A673 (cell line): ENCODE results near the gene COL16A1. TPM values are rescaled to one million over a fixed set of nuclear protein-coding genes. Genes with fewer than 3 reads are reported as not detected.

Experiments
- BruUV-seq: library from RNA; stranded (reverse); fragments of 400-500 nt; replicated peaks from 2 replicates; lab custom pipeline; 2021; lab: Mats Ljungman, UMichigan
- CTCF ChIA-PET: fragments of 300-600 bp; sonication (Branson Sonifier 250); formaldehyde crosslinking; loops from one replicate; lab custom pipeline; 2022; ENCODE audit warnings: antibody characterized with exemption; lab: Charles Lee
- POLR2A ChIA-PET: fragments of 300-600 bp; sonication (Branson Sonifier 250); formaldehyde crosslinking; loops from one replicate; lab custom pipeline; 2022; ENCODE audit warnings: antibody characterized with exemption; ENCODE audit not compliant: low non-redundant PET; lab: Charles Lee
- DNase-seq: peaks from one replicate; pipeline ENCODE4 v3.0.0-alpha.2; 2015; ENCODE audit warnings: low spot score
- H3K27ac ChIP-seq: fragments of 200-600 bp; sonication (generic); 2 replicates; pipeline ENCODE4 v1.5.1; 2016; ENCODE audit warnings: mixed run types, low read depth, mild to moderate bottlenecking, mixed read lengths, antibody characterized with exemption, low read length; ENCODE audit not compliant: poor library complexity, severe bottlenecking
- H3K27me3 ChIP-seq: fragments of 200-600 bp; sonication (generic); replicated peaks from 2 replicates; pipeline ENCODE4 v1.6.1; 2017; ENCODE audit warnings: mixed run types, low read depth, mild to moderate bottlenecking, mixed read lengths, antibody characterized with exemption, low read length; ENCODE audit not compliant: insufficient read depth, poor library complexity
- H3K36me3 ChIP-seq: fragments of 200-600 bp; sonication (generic); 2 replicates; pipeline ENCODE4 v1.6.1; 2016; ENCODE audit warnings: mixed run types, mild to moderate bottlenecking, mixed read lengths, antibody characterized with exemption, low read length; ENCODE audit not compliant: insufficient read depth, poor library complexity, severe bottlenecking
- H3K4me1 ChIP-seq: fragments of 200-600 bp; sonication (generic); 2 replicates; pipeline ENCODE4 v1.6.1; 2017; ENCODE audit warnings: mixed run types, mild to moderate bottlenecking, mixed read lengths, antibody characterized with exemption, low read length; ENCODE audit not compliant: insufficient read depth, poor library complexity, severe bottlenecking
- H3K4me3 ChIP-seq: fragments of 200-600 bp; sonication (generic); 2 replicates; pipeline ENCODE4 v1.5.1; 2016; ENCODE audit warnings: low read depth, mixed run types, mild to moderate bottlenecking, mixed read lengths, low read length; ENCODE audit not compliant: poor library complexity, severe bottlenecking
- H3K9me3 ChIP-seq: fragments of 200-600 bp; sonication (generic); 2 replicates; pipeline ENCODE4 v1.6.1; 2016; ENCODE audit warnings: mixed run types, low read depth, mild to moderate bottlenecking, mixed read lengths, antibody characterized with exemption, low read length; ENCODE audit not compliant: poor library complexity, severe bottlenecking
- EZH2 ChIP-seq: fragments of 200-600 bp; sonication (generic); IDR thresholded peaks from 2 replicates; pipeline ENCODE4 v1.6.1; 2017; ENCODE audit warnings: borderline replicate concordance, low read depth, mild to moderate bottlenecking, mixed read lengths, antibody characterized with exemption, low read length; ENCODE audit not compliant: poor library complexity, severe bottlenecking
- intact Hi-C: fragments of 100-400 bp; cut with micrococcal nuclease; formaldehyde crosslinking; loops from one replicate; pipeline ENCODE4 v1.10.0; 2022; ENCODE audit not compliant: unreplicated experiment
- total RNA-seq: library from RNA; stranded (reverse); gene quantifications from 2 replicates; pipeline ENCODE4 v1.2.3, GENCODE V29; 2021
- TF ChIP-seq, protein P1 (sequence below): fragments of 300-800, 200-600 bp; sonication (generic); conservative IDR thresholded peaks from 2 replicates; pipeline ENCODE4 v1.5.1; 2017; ENCODE audit warnings: low read depth, mild to moderate bottlenecking, antibody characterized with exemption, low read length, moderate library complexity, mixed read lengths

The COL16A1 gene
- total RNA-seq, 1 experiment from 2014 or later = 26.6 TPM

DNA sequence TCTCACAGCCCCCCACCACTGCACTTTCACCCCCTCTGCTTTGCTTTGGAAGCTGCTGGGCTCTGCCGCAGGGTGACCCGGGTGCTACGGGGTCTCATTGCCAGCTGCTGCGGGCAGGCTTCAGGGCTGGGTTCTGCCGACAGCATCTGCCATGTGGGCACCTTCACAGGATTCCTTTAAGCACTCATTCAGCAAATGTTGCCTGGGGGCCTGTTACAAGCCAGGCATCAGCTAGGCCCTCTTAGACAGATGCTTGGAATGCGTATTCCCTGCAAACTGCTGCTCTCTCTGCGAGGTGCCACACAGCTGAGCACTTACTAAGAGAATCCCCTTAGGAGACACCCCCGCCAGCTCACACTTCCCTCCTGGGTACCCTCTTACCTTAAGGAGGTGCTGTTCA is 29.2 kb downstream of the COL16A1 start:
- POLR2A ChIA-PET = no interaction called here
- BruUV-seq = no TSS peak

DNA sequence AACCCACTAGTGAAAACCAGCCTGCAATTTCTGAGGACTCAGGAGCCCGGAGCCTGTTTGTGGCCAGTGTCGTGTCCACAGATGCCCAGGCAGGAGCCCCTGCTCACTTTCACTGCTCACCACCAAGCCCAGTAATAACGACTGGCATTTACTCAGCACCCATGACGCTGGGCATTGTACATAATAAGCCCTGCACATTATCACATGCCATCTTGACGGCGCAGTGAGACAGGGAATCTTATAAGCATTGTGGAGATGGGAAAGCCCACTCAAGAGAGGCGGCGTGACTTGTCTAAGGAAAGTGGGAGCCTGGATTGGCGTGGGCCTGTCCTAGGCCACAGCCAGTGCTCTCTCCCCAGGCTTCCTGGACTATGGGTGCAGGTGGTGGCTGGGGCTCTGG is 30.4 kb downstream of the COL16A1 start:
- ChIA-PET CTCF (no interaction called here), POLR2A (no interaction called here)
- intact Hi-C loops = no loop called here
- Histone ChIP-seq H3K4me3 (no peak overlapping the region), H3K27ac (no peak overlapping the region), H3K4me1 (peaks cover 16% of the 10 kb centered on the region), H3K36me3 (no peaks in the 10 kb centered on the region), H3K9me3 (no peaks in the 10 kb centered on the region), H3K27me3 (no peaks in the 10 kb centered on the region)
- no TSS peak for BruUV-seq
- TF ChIP-seq EZH2 = no peak
- TF ChIP-seq, protein P1, sequence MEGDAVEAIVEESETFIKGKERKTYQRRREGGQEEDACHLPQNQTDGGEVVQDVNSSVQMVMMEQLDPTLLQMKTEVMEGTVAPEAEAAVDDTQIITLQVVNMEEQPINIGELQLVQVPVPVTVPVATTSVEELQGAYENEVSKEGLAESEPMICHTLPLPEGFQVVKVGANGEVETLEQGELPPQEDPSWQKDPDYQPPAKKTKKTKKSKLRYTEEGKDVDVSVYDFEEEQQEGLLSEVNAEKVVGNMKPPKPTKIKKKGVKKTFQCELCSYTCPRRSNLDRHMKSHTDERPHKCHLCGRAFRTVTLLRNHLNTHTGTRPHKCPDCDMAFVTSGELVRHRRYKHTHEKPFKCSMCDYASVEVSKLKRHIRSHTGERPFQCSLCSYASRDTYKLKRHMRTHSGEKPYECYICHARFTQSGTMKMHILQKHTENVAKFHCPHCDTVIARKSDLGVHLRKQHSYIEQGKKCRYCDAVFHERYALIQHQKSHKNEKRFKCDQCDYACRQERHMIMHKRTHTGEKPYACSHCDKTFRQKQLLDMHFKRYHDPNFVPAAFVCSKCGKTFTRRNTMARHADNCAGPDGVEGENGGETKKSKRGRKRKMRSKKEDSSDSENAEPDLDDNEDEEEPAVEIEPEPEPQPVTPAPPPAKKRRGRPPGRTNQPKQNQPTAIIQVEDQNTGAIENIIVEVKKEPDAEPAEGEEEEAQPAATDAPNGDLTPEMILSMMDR = no peak
- no peak for DNase-seq

More for the DNA sequence above, 29.2 kb downstream of the COL16A1 start:
- no peak overlapping the region for H3K4me3 ChIP-seq
- no peak for DNase-seq
- peaks cover 12% of the 10 kb centered on the region for H3K4me1 ChIP-seq
- no peaks in the 10 kb centered on the region for H3K9me3 ChIP-seq
- intact Hi-C loops = no loop called here
- no peaks in the 10 kb centered on the region for H3K27me3 ChIP-seq
- CTCF ChIA-PET = no interaction called here
- H3K36me3 ChIP-seq = no peaks in the 10 kb centered on the region
- no peak overlapping the region for H3K27ac ChIP-seq
- TF ChIP-seq EZH2 = no peak
- TF ChIP-seq, protein P1 = no peak

DNA sequence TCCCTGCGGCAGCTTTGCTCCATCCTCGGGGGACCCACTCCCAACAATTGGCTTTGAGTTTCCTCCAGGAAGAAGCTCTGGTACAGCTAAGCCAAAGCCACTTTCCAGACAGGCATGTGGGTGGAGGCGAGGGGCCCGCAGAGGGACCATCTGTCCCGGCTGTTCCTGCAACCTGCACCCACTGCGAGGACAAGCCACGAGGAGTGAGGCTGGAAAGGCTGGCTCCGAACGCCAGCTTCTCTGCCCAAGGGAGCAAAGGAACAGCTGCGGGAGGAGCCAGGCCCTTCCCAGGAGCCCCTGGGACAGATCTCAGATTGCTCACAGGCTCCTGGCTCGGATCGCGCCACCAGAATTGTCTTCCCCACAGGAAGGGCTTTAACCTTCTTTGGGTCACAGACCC is 30.8 kb downstream of the COL16A1 start:
- H3K36me3 ChIP-seq = no peaks in the 10 kb centered on the region
- H3K27me3 ChIP-seq = no peaks in the 10 kb centered on the region
- no peaks in the 10 kb centered on the region for H3K9me3 ChIP-seq
- TF ChIP-seq EZH2 = no peak
- TF ChIP-seq, protein P1 = no peak
- DNase-seq = no peak
- H3K4me1 ChIP-seq = peaks cover 16% of the 10 kb centered on the region
- ChIA-PET POLR2A (no interaction called here), CTCF (no interaction called here)
- no TSS peak for BruUV-seq
- intact Hi-C loops = no loop called here
- no peak overlapping the region for H3K4me3 ChIP-seq
- H3K27ac ChIP-seq = no peak overlapping the region
